CD4-positive, alpha-beta T cell (primary cell): ENCODE results near the gene ORM1. TPM values are rescaled to one million over a fixed set of nuclear protein-coding genes. Genes with fewer than 3 reads are reported as not detected.
A peak's percentile ranks its signal among the peaks of the same experiment; 100 is the strongest.

Source experiments
- ATAC-seq: fragments of 200-7000 bp; cut with Tn5 transposase; one replicate; pipeline ENCODE4 v1.10.0; 2022; ENCODE audit warnings: mild to moderate bottlenecking; ENCODE audit not compliant: poor library complexity
- CTCF ChIA-PET: fragments of 350-600 bp; sonication (Branson Sonifier 250); formaldehyde crosslinking; loops from one replicate; lab custom pipeline; 2021; ENCODE audit warnings: antibody characterized with exemption, inconsistent platforms; lab: Charles Lee
- POLR2A ChIA-PET: fragments of 350-600 bp; sonication (Branson Sonifier 250); formaldehyde crosslinking; loops from one replicate; lab custom pipeline; 2021; ENCODE audit warnings: antibody characterized with exemption, inconsistent platforms; lab: Charles Lee
- DNase-seq, 14 experiments: peaks; one replicate each; pipeline ENCODE4 v3.0.0-alpha.2; 2013 to 2020; ENCODE audit warnings: mixed read lengths in 2 of 14
- H3K27ac ChIP-seq, 2 donors: one replicate each; pipeline versions ENCODE4 v1.5.1 to v1.7.0; 2013; ENCODE audit warnings: low read length in 2 of 2, low read depth in 1 of 2, mild to moderate bottlenecking in 1 of 2
- H3K27me3 ChIP-seq, 2 experiments: 1 replicate in 1 of 2; 2 replicates in 1 of 2; pipeline versions ENCODE4 v1.6.1 to v1.7.0; 2013; ENCODE audit warnings: low read length in 2 of 2, control low read depth in 1 of 2, mild to moderate bottlenecking in 1 of 2, moderate library complexity in 1 of 2; ENCODE audit not compliant: insufficient read depth in 2 of 2, control insufficient read depth in 1 of 2
- H3K36me3 ChIP-seq: one replicate; pipeline ENCODE4 v1.6.1; 2013; ENCODE audit warnings: low read length, control low read depth; ENCODE audit not compliant: insufficient read depth
- H3K4me1 ChIP-seq: one replicate; pipeline ENCODE4 v1.6.1; 2013; ENCODE audit warnings: low read length, control low read depth; ENCODE audit not compliant: insufficient read depth
- H3K4me3 ChIP-seq: one replicate; pipeline ENCODE4 v1.5.1; 2013; ENCODE audit warnings: mild to moderate bottlenecking, low read length, moderate library complexity
- H3K9me3 ChIP-seq, 2 experiments: 1 replicate in 1 of 2; 2 replicates in 1 of 2; pipeline versions ENCODE4 v1.6.1 to v1.7.0; 2013; ENCODE audit warnings: low read length in 2 of 2, mild to moderate bottlenecking in 2 of 2, control low read depth in 1 of 2, moderate library complexity in 1 of 2; ENCODE audit not compliant: control insufficient read depth in 1 of 2, insufficient read depth in 1 of 2
- H3K27ac Mint-ChIP-seq: one replicate; pipeline ENCODE4 v1.8.0; 2020; ENCODE audit warnings: mixed read lengths
- H3K27me3 Mint-ChIP-seq: one replicate; pipeline ENCODE4 v1.8.0; 2021; ENCODE audit warnings: mixed read lengths
- H3K36me3 Mint-ChIP-seq: one replicate; pipeline ENCODE4 v1.8.0; 2021; ENCODE audit warnings: low read depth, mixed read lengths
- H3K4me1 Mint-ChIP-seq: one replicate; pipeline ENCODE4 v1.8.0; 2021; ENCODE audit warnings: low read depth, mixed read lengths
- H3K4me3 Mint-ChIP-seq: one replicate; pipeline ENCODE4 v1.8.0; 2020; ENCODE audit warnings: mild to moderate bottlenecking, mixed read lengths
- H3K9me3 Mint-ChIP-seq: one replicate; pipeline ENCODE4 v1.8.0; 2020; ENCODE audit warnings: mixed read lengths
- CTCF ChIP-seq: fragments of 200-600 bp; IDR thresholded peaks from one replicate; pipeline ENCODE4 v1.8.0; 2022; ENCODE audit warnings: antibody characterized with exemption, mild to moderate bottlenecking
- intact Hi-C, 2 experiments: fragments of 100-400 bp; cut with DNase I in 1 of 2; cut with micrococcal nuclease in 1 of 2; formaldehyde crosslinking; loops; one replicate each; pipeline versions ENCODE4 v1.15.1 to v1.9.0; 2023 to 2025; cut with DNase I, micrococcal nuclease
- total RNA-seq, 174 experiments: library from RNA in 2 of 174; stranded (reverse) in 2 of 174; gene quantifications; one replicate each; pipeline ENCODE4 v1.2.3 and lab custom pipeline; 2021 to 2026

The ORM1 gene
- total RNA-seq, 2 experiments from 2014 or later, result not detected

GRCh38 chr9:114343471-114344187 lies 20.7 kb downstream of the ORM1 start:
- Mint-ChIP-seq H3K36me3 (peaks cover 95% of the 10 kb centered on the region), H3K4me1 (peaks cover 29% of the 10 kb centered on the region), H3K27me3 (no peaks in the 10 kb centered on the region), H3K9me3 (no peaks in the 10 kb centered on the region), H3K4me3 (no peak overlapping the region), H3K27ac (peak overlapping the region; percentile 81)
- H3K9me3 ChIP-seq, result no peaks in the 10 kb centered on the region
- ATAC-seq, result no peak
- ChIA-PET CTCF (no interaction called here), POLR2A (interaction anchor here (4.2 kb wide), 1 partner anchor 28 kb away, joined by 17 read pairs; no protein-coding TSS in a partner anchor)
- DNase-seq, result no peak
- peak overlapping the region in 1 of 2 donors; percentile 30 for H3K27ac ChIP-seq
- H3K4me3 ChIP-seq, result no peak overlapping the region
- no peak for TF ChIP-seq CTCF
- intact Hi-C loops, result loop anchor here in 1 of 2 experiments (5.0 kb wide), 2 partner anchors 164 to 249 kb away; partner anchors contain the start of gene WHRN
- peaks cover 12% of the 10 kb centered on the region for H3K4me1 ChIP-seq
- H3K36me3 ChIP-seq, result peaks cover 99% of the 10 kb centered on the region
- H3K27me3 ChIP-seq, result no peaks in the 10 kb centered on the region

- no peak overlapping the region for H3K27ac ChIP-seq
- CTCF ChIA-PET, result no interaction called here
- no peaks in the 10 kb centered on the region for H3K9me3 Mint-ChIP-seq
These were observed 21.3 kb downstream of the ORM1 start for GRCh38 chr9:114344188-114344566.

GRCh38 chr9:114344692-114345091 lies 21.8 kb downstream of the ORM1 start:
- no peak for TF ChIP-seq CTCF
- ATAC-seq, result no peak
- no peak overlapping the region for H3K27ac ChIP-seq
- peaks cover 95% of the 10 kb centered on the region for H3K36me3 Mint-ChIP-seq
- ChIA-PET CTCF (no interaction called here), POLR2A (interaction anchor here (0.6 to 4.2 kb wide), 2 partner anchors 27 to 248 kb away, joined by 3 to 17 read pairs; no protein-coding TSS in a partner anchor)
- H3K4me1 ChIP-seq, result peaks cover 18% of the 10 kb centered on the region
- H3K9me3 Mint-ChIP-seq, result no peaks in the 10 kb centered on the region
- intact Hi-C loops, result loop anchor here in 1 of 2 experiments (5.0 kb wide), 3 partner anchors 43 to 248 kb away; partner anchors contain the start of genes AKNA and WHRN
- no peak overlapping the region for H3K4me3 Mint-ChIP-seq
- H3K4me1 Mint-ChIP-seq, result peaks cover 39% of the 10 kb centered on the region
- H3K27me3 ChIP-seq, result no peaks in the 10 kb centered on the region
- H3K9me3 ChIP-seq, result no peaks in the 10 kb centered on the region
- no peak overlapping the region for H3K4me3 ChIP-seq
- DNase-seq, result no peak
- H3K27me3 Mint-ChIP-seq, result no peaks in the 10 kb centered on the region
- H3K36me3 ChIP-seq, result peaks cover 99% of the 10 kb centered on the region
- peak overlapping the region; percentile 81 for H3K27ac Mint-ChIP-seq

More at GRCh38 chr9:114344188-114344566, 21.3 kb downstream of the ORM1 start:
- ATAC-seq (no peak), DNase-seq (no peak)
- no peak overlapping the region for H3K4me3 Mint-ChIP-seq
- POLR2A ChIA-PET, result interaction anchor here (0.6 to 4.2 kb wide), 2 partner anchors 28 to 248 kb away, joined by 3 to 17 read pairs; no protein-coding TSS in a partner anchor
- no peaks in the 10 kb centered on the region for H3K27me3 Mint-ChIP-seq
- H3K4me1 ChIP-seq, result peaks cover 16% of the 10 kb centered on the region
- peaks cover 95% of the 10 kb centered on the region for H3K36me3 Mint-ChIP-seq
- peaks cover 99% of the 10 kb centered on the region for H3K36me3 ChIP-seq
- intact Hi-C loops, result loop anchor here in 1 of 2 experiments (5.0 kb wide), 2 partner anchors 163 to 248 kb away; partner anchors contain the start of gene WHRN
- no peak overlapping the region for H3K4me3 ChIP-seq
- peaks cover 34% of the 10 kb centered on the region for H3K4me1 Mint-ChIP-seq
- no peak for TF ChIP-seq CTCF
- H3K27me3 ChIP-seq, result no peaks in the 10 kb centered on the region
- H3K9me3 ChIP-seq, result no peaks in the 10 kb centered on the region
- peak overlapping the region; percentile 81 for H3K27ac Mint-ChIP-seq
